ENCODE measurements around the gene IRAK2.

GRCh38 chr3:10150987-10151386 lies 13.7 kb upstream of the IRAK2 start:
- TF ChIP-seq CTCF (IDR thresholded peaks at IDR 0.05) (no peak), POLR2A (IDR thresholded peaks at IDR 0.05) (no peak)
